ENCODE results near the gene ZNF362. TPM values are rescaled to one million over a fixed set of nuclear protein-coding genes. Genes with fewer than 3 reads are reported as not detected.

Gene ZNF362
- total and polyA plus RNA-seq, 2 donors (not counting 1 experiment from before 2014, with no cell fraction given): 3.8 to 5.7 TPM

- H3K4me2 ChIP-seq (ENCODE audit: extremely low read depth, insufficient read depth, low read length): no peak overlapping the region
- peak in 1 of 2 donors; percentile 54 for DNase-seq (ENCODE audit: low read depth in 2 of 2)
- H3K4me1 ChIP-seq (ENCODE audit: control insufficient read depth, extremely low read depth, insufficient read depth, low read length): peaks cover 5% of the 10 kb centered on the region
- H2AFZ ChIP-seq (ENCODE audit: low read length): no peak overlapping the region
- H3K9ac ChIP-seq (ENCODE audit: insufficient read depth, low read length): no peak overlapping the region
- H3K79me2 ChIP-seq (ENCODE audit: control insufficient read depth, insufficient read depth, low read length): peaks cover 23% of the 10 kb centered on the region
- TF ChIP-seq EZH2 (IDR thresholded peaks at IDR 0.05; ENCODE audit: low read length, missing control alignments) (no peak), CTCF (conservative IDR thresholded peaks at IDR 0.05 in 1 of 2, IDR thresholded peaks at IDR 0.05 in 1 of 2; ENCODE audit: low read depth in 1 of 2, low read length in 2 of 2) (no peak)
- H3K9me3 ChIP-seq (ENCODE audit: control insufficient read depth, insufficient read depth, low read depth, low read length): no peaks in the 10 kb centered on the region
- H3K36me3 ChIP-seq (ENCODE audit: control insufficient read depth, insufficient read depth, low read length): no peaks in the 10 kb centered on the region
- H3K4me3 ChIP-seq (replicated peaks in 1 of 4; ENCODE audit: control extremely low read depth in 1 of 4, insufficient read depth in 1 of 4, low read depth in 3 of 4, low read length in 4 of 4): no peak overlapping the region
- no peaks in the 10 kb centered on the region for H4K20me1 ChIP-seq (ENCODE audit: control insufficient read depth, extremely low read depth, insufficient read depth, low read length)
- H3K27ac ChIP-seq (ENCODE audit: insufficient read depth, low read length): no peak overlapping the region
- H3K27me3 ChIP-seq (ENCODE audit: control insufficient read depth, insufficient read depth, low read length): no peaks in the 10 kb centered on the region
Measured at GRCh38 chr1:33261344-33261743, 5.1 kb downstream of the ZNF362 start.

DNA sequence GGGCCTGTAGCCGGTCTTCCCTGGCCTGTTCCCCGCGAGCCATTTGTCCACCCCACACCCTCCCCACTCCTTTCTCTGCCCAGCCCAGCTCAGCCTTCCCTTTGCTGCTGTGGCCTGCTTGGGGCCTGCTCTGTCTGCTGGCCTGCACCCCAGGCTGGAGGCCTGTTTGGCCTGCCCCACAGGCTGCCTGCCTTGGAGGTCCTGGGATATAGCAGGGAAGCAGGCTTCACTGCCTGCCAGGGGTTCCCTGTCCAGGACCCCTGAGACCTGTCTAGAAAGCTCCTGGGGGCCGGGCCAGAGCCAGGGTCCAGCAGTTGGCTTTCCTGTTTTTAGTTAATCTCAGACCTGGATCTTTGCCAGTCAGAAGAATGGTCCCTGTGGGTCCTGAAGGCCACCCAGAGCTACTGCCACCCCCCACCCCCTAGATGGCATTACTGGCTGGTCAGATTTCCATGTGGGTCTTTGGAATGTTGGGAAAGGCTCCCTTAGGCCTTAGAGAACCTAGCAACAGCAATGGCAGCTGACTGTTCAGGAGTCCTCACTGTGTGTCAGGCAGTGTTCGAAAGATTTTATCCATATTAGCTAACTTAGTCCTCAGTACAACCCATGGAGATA lies 7.7 kb downstream of the ZNF362 start:
- H3K4me1 ChIP-seq (ENCODE audit: control insufficient read depth, extremely low read depth, insufficient read depth, low read length): no peaks in the 10 kb centered on the region
- no peak for TF ChIP-seq CTCF (conservative IDR thresholded peaks at IDR 0.05 in 1 of 2, IDR thresholded peaks at IDR 0.05 in 1 of 2; ENCODE audit: low read depth in 1 of 2, low read length in 2 of 2)
- no peak for TF ChIP-seq EZH2 (IDR thresholded peaks at IDR 0.05; ENCODE audit: low read length, missing control alignments)
- H3K9ac ChIP-seq (ENCODE audit: insufficient read depth, low read length): no peak overlapping the region
- H2AFZ ChIP-seq (ENCODE audit: low read length): no peak overlapping the region
- H3K9me3 ChIP-seq (ENCODE audit: control insufficient read depth, insufficient read depth, low read depth, low read length): no peaks in the 10 kb centered on the region
- no peak for DNase-seq (ENCODE audit: low read depth in 2 of 2)
- no peak overlapping the region for H3K4me2 ChIP-seq (ENCODE audit: extremely low read depth, insufficient read depth, low read length)
- no peaks in the 10 kb centered on the region for H3K36me3 ChIP-seq (ENCODE audit: control insufficient read depth, insufficient read depth, low read length)
- no peaks in the 10 kb centered on the region for H4K20me1 ChIP-seq (ENCODE audit: control insufficient read depth, extremely low read depth, insufficient read depth, low read length)
- H3K27ac ChIP-seq (ENCODE audit: insufficient read depth, low read length): no peak overlapping the region
- peaks cover 7% of the 10 kb centered on the region for H3K79me2 ChIP-seq (ENCODE audit: control insufficient read depth, insufficient read depth, low read length)
- no peaks in the 10 kb centered on the region for H3K27me3 ChIP-seq (ENCODE audit: control insufficient read depth, insufficient read depth, low read length)
- H3K4me3 ChIP-seq (replicated peaks in 1 of 4; ENCODE audit: control extremely low read depth in 1 of 4, insufficient read depth in 1 of 4, low read depth in 3 of 4, low read length in 4 of 4): no peak overlapping the region

DNA sequence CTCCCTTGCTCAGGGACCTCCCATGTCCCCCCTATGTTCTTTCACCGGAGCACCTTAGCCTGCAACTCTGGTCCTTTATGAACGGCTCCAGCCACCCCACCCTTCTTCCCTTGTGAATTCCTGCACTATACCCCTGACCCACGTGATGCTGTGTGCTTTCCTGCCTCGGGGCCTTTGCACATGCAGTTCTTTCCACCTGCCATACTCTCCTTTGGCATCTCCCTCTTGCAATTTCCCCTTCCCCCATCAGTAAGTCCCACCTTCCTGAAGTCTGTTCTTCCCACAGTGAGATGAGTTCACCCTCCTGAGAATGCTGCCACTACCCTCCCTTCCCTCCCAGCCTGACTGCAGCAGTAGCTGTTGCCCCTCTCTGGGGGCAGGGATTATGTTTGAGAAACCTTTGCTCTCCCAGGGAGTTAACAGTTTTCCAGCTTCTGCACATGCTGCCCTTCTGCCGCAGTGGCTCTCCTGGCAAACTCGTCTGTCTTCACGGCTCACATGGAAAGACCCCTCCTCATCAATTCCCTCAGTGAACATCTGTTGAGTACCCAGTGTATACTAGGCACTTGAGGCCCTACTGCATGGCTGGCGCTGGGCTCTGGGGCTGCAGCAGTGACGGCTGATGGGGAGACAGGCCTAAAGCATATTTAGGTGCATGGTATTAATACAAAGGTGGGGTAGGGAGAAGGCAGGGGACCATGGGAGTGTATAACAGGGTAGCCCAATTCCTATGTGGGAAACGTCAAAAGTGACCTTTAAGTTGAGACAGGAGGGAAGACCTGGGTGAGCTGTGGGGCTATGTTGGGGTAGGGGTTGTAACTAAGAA lies 9.7 kb downstream of the ZNF362 start:
- H3K4me1 ChIP-seq (ENCODE audit: control insufficient read depth, extremely low read depth, insufficient read depth, low read length): no peaks in the 10 kb centered on the region
- no peak overlapping the region for H3K4me3 ChIP-seq (replicated peaks in 1 of 4; ENCODE audit: control extremely low read depth in 1 of 4, insufficient read depth in 1 of 4, low read depth in 3 of 4, low read length in 4 of 4)
- H2AFZ ChIP-seq (ENCODE audit: low read length): no peak overlapping the region
- no peak for TF ChIP-seq CTCF (conservative IDR thresholded peaks at IDR 0.05 in 1 of 2, IDR thresholded peaks at IDR 0.05 in 1 of 2; ENCODE audit: low read depth in 1 of 2, low read length in 2 of 2)
- TF ChIP-seq EZH2 (IDR thresholded peaks at IDR 0.05; ENCODE audit: low read length, missing control alignments): no peak
- H3K27ac ChIP-seq (ENCODE audit: insufficient read depth, low read length): no peak overlapping the region
- no peak overlapping the region for H3K4me2 ChIP-seq (ENCODE audit: extremely low read depth, insufficient read depth, low read length)
- no peaks in the 10 kb centered on the region for H4K20me1 ChIP-seq (ENCODE audit: control insufficient read depth, extremely low read depth, insufficient read depth, low read length)
- H3K9ac ChIP-seq (ENCODE audit: insufficient read depth, low read length): no peak overlapping the region
- no peaks in the 10 kb centered on the region for H3K36me3 ChIP-seq (ENCODE audit: control insufficient read depth, insufficient read depth, low read length)
- no peak for DNase-seq (ENCODE audit: low read depth in 2 of 2)
- peaks cover 2% of the 10 kb centered on the region for H3K79me2 ChIP-seq (ENCODE audit: control insufficient read depth, insufficient read depth, low read length)
- no peaks in the 10 kb centered on the region for H3K27me3 ChIP-seq (ENCODE audit: control insufficient read depth, insufficient read depth, low read length)
- no peaks in the 10 kb centered on the region for H3K9me3 ChIP-seq (ENCODE audit: control insufficient read depth, insufficient read depth, low read depth, low read length)
